Measurements from ENCODE around the gene MYOG. TPM values are rescaled to one million over a fixed set of nuclear protein-coding genes. Genes with fewer than 3 reads are reported as not detected.

MYOG gene
- total RNA-seq, 3 donors from 2014 or later (not counting 1 experiment from before 2014, with no cell fraction given): not detected

GRCh38 chr1:203048086-203048485 is 37.7 kb downstream of the MYOG start:
- ATAC-seq: no peak
- H3K9me3 ChIP-seq (ENCODE audit: control insufficient read depth, insufficient read depth, low read length): no peaks in the 10 kb centered on the region
- no peaks in the 10 kb centered on the region for H3K36me3 ChIP-seq (ENCODE audit: control insufficient read depth, insufficient read depth, low read length)
- H3K4me3 Mint-ChIP-seq: no peak overlapping the region
- intact Hi-C loops (cut with micrococcal nuclease): no loop called here
- no peaks in the 10 kb centered on the region for H3K4me1 ChIP-seq (ENCODE audit: control insufficient read depth, insufficient read depth, low read length)
- no peaks in the 10 kb centered on the region for H3K9me3 Mint-ChIP-seq
- DNase-seq: no peak
- WGBS (ENCODE audit: insufficient coverage): 90% methylated on average over 11 of the region's 11 CpGs
- H3K4me1 Mint-ChIP-seq: no peaks in the 10 kb centered on the region
- no peak overlapping the region for H3K4me3 ChIP-seq (ENCODE audit: low read length)
- H3K27me3 Mint-ChIP-seq (ENCODE audit: low read depth in 2 of 2): peaks cover 26 to 33% of the 10 kb centered on the region in 2 donors
- no peaks in the 10 kb centered on the region for H3K36me3 Mint-ChIP-seq
- H3K27me3 ChIP-seq (ENCODE audit: control insufficient read depth, insufficient read depth, low read length): no peaks in the 10 kb centered on the region
- H3K27ac Mint-ChIP-seq: no peak overlapping the region
- H3K27ac ChIP-seq (ENCODE audit: low read length): no peak overlapping the region
- TF ChIP-seq, protein P1, sequence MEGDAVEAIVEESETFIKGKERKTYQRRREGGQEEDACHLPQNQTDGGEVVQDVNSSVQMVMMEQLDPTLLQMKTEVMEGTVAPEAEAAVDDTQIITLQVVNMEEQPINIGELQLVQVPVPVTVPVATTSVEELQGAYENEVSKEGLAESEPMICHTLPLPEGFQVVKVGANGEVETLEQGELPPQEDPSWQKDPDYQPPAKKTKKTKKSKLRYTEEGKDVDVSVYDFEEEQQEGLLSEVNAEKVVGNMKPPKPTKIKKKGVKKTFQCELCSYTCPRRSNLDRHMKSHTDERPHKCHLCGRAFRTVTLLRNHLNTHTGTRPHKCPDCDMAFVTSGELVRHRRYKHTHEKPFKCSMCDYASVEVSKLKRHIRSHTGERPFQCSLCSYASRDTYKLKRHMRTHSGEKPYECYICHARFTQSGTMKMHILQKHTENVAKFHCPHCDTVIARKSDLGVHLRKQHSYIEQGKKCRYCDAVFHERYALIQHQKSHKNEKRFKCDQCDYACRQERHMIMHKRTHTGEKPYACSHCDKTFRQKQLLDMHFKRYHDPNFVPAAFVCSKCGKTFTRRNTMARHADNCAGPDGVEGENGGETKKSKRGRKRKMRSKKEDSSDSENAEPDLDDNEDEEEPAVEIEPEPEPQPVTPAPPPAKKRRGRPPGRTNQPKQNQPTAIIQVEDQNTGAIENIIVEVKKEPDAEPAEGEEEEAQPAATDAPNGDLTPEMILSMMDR (IDR thresholded peaks at IDR 0.05): no peak

DNA sequence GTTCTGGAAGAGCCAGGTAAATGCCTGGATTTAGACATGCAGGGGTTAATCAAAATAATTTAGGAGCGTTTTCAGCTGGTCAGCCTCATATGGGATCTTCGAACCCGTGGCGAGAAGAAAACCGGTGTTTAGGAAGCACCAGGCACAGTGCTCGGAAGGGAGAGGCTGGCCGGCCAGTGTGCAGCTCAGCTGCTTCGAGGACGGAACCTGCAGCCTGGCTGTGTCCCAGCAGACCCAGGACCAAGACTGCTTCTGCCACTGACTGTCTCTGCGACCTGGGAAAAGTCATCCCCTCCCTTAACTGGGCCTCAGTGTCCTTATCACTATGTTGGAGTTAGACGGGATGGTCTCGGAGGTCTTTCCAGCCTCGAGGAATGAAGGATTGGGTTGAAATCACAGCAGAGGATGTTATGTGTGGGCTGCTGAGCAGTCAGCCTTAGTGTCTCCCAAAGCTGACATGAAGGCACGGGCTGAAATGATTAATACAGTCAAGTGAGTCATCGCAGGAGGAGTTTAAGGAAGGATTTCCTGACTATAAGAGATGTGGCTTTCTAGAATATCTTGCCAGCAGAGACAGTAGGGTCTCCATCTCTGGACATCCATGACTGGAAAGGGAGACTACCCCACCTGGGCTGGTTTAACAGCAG is 38.7 kb downstream of the MYOG start:
- no peak overlapping the region for H3K4me3 Mint-ChIP-seq
- WGBS (ENCODE audit: insufficient coverage): 81% methylated on average over 15 of the region's 15 CpGs
- H3K4me1 Mint-ChIP-seq: no peaks in the 10 kb centered on the region
- Histone ChIP-seq H3K4me1 (ENCODE audit: control insufficient read depth, insufficient read depth, low read length) (no peaks in the 10 kb centered on the region), H3K27me3 (ENCODE audit: control insufficient read depth, insufficient read depth, low read length) (no peaks in the 10 kb centered on the region), H3K27ac (ENCODE audit: low read length) (no peak overlapping the region), H3K9me3 (ENCODE audit: control insufficient read depth, insufficient read depth, low read length) (no peaks in the 10 kb centered on the region), H3K4me3 (ENCODE audit: low read length) (no peak overlapping the region), H3K36me3 (ENCODE audit: control insufficient read depth, insufficient read depth, low read length) (no peaks in the 10 kb centered on the region)
- ATAC-seq (no peak), DNase-seq (no peak)
- intact Hi-C loops (cut with micrococcal nuclease): no loop called here
- H3K27ac Mint-ChIP-seq: no peak overlapping the region
- TF ChIP-seq, protein P1 (IDR thresholded peaks at IDR 0.05): no peak
- no peaks in the 10 kb centered on the region for H3K9me3 Mint-ChIP-seq
- peaks cover 19 to 24% of the 10 kb centered on the region in 2 donors for H3K27me3 Mint-ChIP-seq (ENCODE audit: low read depth in 2 of 2)
- H3K36me3 Mint-ChIP-seq: no peaks in the 10 kb centered on the region

- Histone ChIP-seq H3K4me1 (ENCODE audit: control insufficient read depth, insufficient read depth, low read length) (no peaks in the 10 kb centered on the region), H3K9me3 (ENCODE audit: control insufficient read depth, insufficient read depth, low read length) (no peaks in the 10 kb centered on the region), H3K27ac (ENCODE audit: low read length) (no peak overlapping the region), H3K36me3 (ENCODE audit: control insufficient read depth, insufficient read depth, low read length) (no peaks in the 10 kb centered on the region), H3K4me3 (ENCODE audit: low read length) (no peak overlapping the region), H3K27me3 (ENCODE audit: control insufficient read depth, insufficient read depth, low read length) (no peaks in the 10 kb centered on the region)
- intact Hi-C loops (cut with micrococcal nuclease): no loop called here
- no peaks in the 10 kb centered on the region for H3K36me3 Mint-ChIP-seq
- H3K4me3 Mint-ChIP-seq: no peak overlapping the region
- WGBS (ENCODE audit: insufficient coverage): 90% methylated on average over 16 of the region's 16 CpGs
- H3K9me3 Mint-ChIP-seq: no peaks in the 10 kb centered on the region
- ATAC-seq (no peak), DNase-seq (no peak)
- peaks cover 13 to 14% of the 10 kb centered on the region in 2 donors for H3K27me3 Mint-ChIP-seq (ENCODE audit: low read depth in 2 of 2)
- no peak overlapping the region for H3K27ac Mint-ChIP-seq
- TF ChIP-seq, protein P1 (IDR thresholded peaks at IDR 0.05): no peak
- H3K4me1 Mint-ChIP-seq: no peaks in the 10 kb centered on the region
These were observed 39.8 kb downstream of the MYOG start for GRCh38 chr1:203045821-203046594.

Data from natural killer cell (primary cell).